ENCODE results near the gene TRAF4.
"Not testable (repeated sequence)": the region's sequence is repeated elsewhere in the genome, so short reads cannot be mapped to it uniquely, and the experiment has no call there.

Gene TRAF4

GRCh38 chr17:28715217-28715616, 28.6 kb upstream of the TRAF4 start:
- no peak for DNase-seq (ENCODE audit: low read depth)

- no peak for DNase-seq (ENCODE audit: low read depth)
Measured at GRCh38 chr17:28716740-28717577, 26.9 kb upstream of the TRAF4 start.

- no peak for DNase-seq (ENCODE audit: low read depth)
Measured at GRCh38 chr17:28717578-28718332, 26.1 kb upstream of the TRAF4 start, which contains the start of gene RAB34. Gene RAB34 (minus strand): TSS chr17:28717868. CDS start chr17:28717266, 602 bp downstream.

GRCh38 chr17:28718333-28719020, 25.3 kb upstream of the TRAF4 start:
- DNase-seq (ENCODE audit: low read depth), result no peak

GRCh38 chr17:28719021-28719433, 24.8 kb upstream of the TRAF4 start:
- DNase-seq (ENCODE audit: low read depth), result no peak

- no peak for DNase-seq (ENCODE audit: low read depth)
Measured at GRCh38 chr17:28720247-28720996, 23.4 kb upstream of the TRAF4 start.

GRCh38 chr17:28720997-28721329, 22.8 kb upstream of the TRAF4 start:
- not testable (repeated sequence) for DNase-seq (ENCODE audit: low read depth)

- no peak for DNase-seq (ENCODE audit: low read depth)
Measured at GRCh38 chr17:28722417-28723158, 21.2 kb upstream of the TRAF4 start.

- no peak for DNase-seq (ENCODE audit: low read depth)
Measured at GRCh38 chr17:28723159-28723835, 20.5 kb upstream of the TRAF4 start.

- not testable (repeated sequence) for DNase-seq (ENCODE audit: low read depth)
Measured at GRCh38 chr17:28723836-28724499, 19.8 kb upstream of the TRAF4 start.

GRCh38 chr17:28724500-28725165, 19.2 kb upstream of the TRAF4 start:
- no peak for DNase-seq (ENCODE audit: low read depth)

GRCh38 chr17:28725166-28725659, 18.6 kb upstream of the TRAF4 start:
- DNase-seq (ENCODE audit: low read depth), result no peak

- no peak for DNase-seq (ENCODE audit: low read depth)
Measured at GRCh38 chr17:28725660-28726225, 18.1 kb upstream of the TRAF4 start.

GRCh38 chr17:28726226-28726626, 17.6 kb upstream of the TRAF4 start, which contains the start of gene TLCD1:
Gene TLCD1 (minus strand): TSS chr17:28726233. CDS start chr17:28726097, 136 bp downstream.
- DNase-seq (ENCODE audit: low read depth), result no peak

GRCh38 chr17:28726627-28727491, 17.0 kb upstream of the TRAF4 start:
- peak; percentile 84 for DNase-seq (ENCODE audit: low read depth)

GRCh38 chr17:28728364-28729200, 15.2 kb upstream of the TRAF4 start, which contains the start of gene NEK8:
Gene NEK8 (plus strand): TSS chr17:28728788. CDS start chr17:28728814, 26 bp downstream.
- peak; percentile 98 for DNase-seq (ENCODE audit: low read depth)

GRCh38 chr17:28729950-28730330, 13.9 kb upstream of the TRAF4 start:
- DNase-seq (ENCODE audit: low read depth), result no peak

Measured in stimulated activated CD8-positive, alpha-beta memory T cell treated with anti-CD3 and anti-CD28 coated beads, Interleukin-15, amount 100 ng/mL, for 1 hour (primary cell).